Stimulated activated CD4-positive, alpha-beta T cell treated with anti-CD3 and anti-CD28 coated beads, Interleukin-12 subunit alpha, Interleukin-12 subunit beta, amount 100 ng/mL, for 24 hours (primary cell): ENCODE measurements around the gene MYL7.
"Not testable (repeated sequence)": the region's sequence is repeated elsewhere in the genome, so short reads cannot be mapped to it uniquely, and the experiment has no call there.

ENCODE experiments used
- DNase-seq, 2 experiments: peaks; one replicate each; pipeline ENCODE4 v3.0.0-alpha.2; 2020; ENCODE audit warnings: low read depth in 2 of 2

Gene MYL7

DNA sequence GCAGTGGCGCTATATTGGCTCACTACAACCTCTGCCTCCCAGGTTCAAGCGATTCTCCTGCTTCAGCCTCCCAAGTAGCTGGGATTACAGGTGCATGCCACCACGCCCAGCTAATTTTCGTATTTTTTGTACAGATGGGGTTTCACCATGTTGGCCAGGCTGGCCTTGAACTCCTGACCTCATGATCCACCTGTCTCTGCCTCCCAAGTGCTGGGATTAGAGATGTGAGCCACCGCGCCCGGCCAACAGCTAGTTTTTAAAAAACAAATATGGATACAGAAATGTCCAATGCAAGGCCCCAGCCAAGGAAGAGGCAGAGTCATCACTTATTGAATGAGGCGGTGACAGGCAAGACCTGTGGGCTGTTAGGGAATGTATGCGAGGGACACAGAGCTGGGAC, 30.8 kb upstream of the MYL7 start:
- not testable (repeated sequence) for DNase-seq

DNA sequence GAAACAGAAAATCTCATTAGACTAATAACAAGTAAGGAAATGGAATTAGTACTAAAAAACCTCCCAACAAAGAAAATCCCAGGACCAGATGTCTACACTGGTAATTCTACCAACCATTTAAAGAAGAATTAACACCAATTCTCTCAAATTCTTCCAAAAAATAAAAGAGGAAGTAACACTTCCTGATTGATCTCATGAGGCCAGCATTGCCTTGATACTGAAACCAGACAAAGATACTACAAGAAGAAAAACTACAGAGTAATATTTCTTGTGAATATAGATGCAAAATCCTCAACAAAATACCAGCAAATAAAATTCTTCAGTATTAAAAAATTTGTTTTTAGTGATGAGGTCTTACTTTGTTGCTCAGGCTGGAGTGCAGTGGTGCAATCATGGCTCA, 26.8 kb upstream of the MYL7 start:
- no peak for DNase-seq

DNA sequence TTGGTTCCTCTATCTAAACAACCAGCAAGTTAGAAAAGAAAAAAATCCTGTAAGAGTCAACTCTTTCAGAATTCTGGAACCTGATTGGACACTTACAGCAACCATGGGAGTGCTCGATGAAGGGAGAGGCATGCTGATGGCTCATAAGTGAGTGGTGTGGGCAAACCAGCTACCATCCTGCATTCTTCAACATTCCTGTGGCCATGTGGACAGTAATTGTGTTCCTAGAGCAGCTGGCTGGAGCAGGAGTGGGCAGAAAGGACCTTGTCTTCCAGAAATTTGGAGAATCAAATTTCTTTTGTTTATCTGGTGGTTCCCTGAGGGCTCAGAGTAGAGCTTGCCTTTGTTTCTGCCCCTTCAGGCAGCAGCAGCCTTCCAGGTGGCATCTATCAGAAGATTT, 22.5 kb upstream of the MYL7 start:
- DNase-seq: no peak

DNA sequence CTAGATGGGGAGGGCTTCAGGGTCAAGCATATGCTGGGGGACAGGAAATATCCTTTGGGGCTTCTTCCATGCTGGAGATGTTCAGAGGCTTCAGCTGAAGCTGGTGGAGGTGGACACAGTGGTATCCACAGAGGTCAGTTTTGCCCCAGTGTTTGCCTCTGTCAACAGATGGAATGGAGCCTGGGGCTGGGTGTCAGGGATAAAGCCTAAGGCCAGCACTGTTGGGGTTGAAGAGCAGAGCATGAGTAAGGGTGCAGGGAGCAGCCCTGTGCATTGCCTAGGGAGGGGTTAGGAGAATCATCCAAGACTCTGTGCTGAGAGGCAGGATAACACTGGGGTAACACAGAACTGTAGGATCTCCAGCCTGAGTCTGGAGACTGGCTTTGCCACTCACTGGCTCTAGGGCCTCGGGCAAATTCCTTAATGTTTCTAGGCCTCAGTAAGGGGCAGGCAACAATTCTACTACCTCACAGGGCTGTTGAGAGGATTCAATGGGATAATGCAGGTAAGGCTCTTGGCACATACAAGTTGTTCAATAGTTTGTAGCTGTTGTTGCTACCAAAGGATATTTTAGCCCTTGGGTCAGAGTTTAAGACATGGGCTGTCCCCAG, 21.8 kb upstream of the MYL7 start:
- no peak for DNase-seq

DNA sequence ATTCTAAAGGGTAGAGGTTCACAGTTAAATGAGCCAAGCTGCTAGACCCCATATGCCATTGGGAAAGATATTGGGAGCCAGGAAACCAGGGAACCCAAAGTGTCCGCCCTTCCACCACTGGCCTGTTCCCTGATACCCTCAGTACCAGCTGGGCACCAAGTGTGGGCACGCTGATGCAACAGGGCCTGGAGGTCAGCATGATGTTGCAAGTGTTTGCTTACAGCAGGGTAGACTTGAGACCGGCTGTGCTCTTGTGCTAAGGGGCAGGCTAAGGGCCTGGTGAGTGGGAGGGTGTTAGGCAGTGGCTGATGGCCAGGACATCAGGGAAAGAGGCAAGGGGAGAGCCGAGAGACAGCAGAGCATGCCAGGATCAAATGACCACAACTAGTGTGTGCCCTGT, 21.0 kb upstream of the MYL7 start:
- DNase-seq: no peak

DNA sequence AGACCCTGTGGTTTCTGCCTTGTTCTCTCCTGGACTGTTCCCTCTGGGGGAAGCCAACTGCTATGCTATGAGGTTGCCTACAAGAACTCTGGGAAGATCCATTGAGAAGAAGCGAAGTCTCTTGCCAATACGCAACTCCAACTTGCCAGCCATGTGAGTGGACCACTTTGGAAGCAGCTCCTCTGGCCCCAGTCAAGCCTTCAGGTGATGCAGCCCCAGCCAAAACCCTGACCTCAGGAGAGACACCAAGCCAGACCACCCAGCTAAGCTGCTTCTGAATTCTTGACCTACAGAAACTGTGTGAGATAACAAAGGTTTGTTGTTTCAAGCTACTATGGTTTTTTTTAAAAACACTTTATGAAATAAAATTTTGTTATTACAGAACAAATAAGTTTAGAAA, 20.2 kb upstream of the MYL7 start:
- no peak for DNase-seq

DNA sequence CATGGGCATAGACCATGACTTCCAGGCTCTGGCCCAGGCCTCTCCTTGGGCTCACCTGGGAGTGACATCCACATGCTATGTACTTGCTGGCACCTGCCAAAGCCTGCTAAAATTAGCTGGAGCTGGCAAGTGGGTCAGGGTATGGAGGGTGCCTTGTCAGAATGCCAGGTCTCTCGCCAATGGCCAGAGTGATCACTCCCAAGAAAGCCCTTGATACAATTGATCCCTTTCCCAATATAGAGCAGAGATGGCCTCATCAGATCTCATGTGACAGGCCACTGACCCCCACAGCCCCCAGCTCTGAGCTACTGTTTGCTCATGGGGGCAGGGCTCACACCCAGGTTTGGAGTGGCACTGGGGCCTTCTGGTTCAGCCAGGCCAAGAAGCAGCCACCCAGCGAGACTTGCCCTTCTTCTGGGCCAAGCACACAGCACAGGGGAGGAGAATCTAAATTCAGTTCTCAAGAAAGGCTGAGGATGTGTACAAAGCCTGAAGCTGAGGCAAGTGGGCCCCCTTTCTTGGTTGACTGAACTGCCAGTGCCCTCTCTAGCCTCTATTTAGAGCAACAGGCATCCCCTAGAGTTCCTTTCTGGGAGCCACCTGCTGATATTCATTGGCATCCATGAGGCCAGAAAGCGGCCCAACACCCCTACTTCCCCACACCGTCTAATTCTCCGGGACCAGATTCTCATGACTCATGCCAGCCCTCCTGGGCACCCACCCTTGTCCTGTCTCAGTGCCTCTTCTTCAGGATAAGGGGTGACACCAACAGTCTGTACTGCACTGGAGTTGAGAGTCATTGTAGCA, 18.9 kb upstream of the MYL7 start:
- no peak for DNase-seq

DNA sequence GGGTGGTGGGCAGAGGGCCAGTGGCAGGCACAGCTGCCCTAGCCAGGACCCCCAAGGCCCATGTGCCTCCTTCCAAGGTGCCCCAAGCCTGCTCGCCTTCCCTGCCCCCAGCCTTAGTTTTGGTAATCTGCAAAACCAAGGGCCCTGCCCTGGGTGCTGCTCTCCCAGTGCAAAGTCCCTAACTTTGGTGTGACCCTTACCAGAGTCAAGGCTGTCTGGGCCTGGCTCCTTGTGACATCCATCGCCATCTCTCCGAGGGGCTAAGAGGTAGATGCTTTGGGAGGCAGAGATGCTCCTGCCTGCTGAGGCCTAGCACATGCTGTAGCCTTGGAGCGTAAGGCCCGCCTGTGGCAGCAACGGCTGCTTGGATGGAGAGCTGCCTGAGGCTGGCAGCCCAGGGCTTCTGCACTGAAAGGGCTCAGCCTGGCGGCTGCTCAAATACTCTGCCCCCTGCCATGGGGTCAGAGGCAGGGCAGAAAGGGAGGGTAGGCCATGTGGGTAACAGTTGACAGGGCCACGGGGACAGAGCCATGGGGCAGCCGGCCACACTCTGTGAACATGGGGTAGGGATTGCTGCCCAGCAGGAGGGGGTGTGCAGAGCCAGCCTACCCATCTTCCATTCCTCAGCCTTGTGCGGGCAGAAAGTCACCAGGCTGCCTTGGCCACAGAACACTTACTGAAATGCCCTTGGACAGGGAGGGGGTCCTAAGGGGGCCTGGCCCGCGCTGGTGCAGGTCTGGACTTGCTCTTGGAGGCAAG, 17.9 kb upstream of the MYL7 start:
- DNase-seq: no peak

DNA sequence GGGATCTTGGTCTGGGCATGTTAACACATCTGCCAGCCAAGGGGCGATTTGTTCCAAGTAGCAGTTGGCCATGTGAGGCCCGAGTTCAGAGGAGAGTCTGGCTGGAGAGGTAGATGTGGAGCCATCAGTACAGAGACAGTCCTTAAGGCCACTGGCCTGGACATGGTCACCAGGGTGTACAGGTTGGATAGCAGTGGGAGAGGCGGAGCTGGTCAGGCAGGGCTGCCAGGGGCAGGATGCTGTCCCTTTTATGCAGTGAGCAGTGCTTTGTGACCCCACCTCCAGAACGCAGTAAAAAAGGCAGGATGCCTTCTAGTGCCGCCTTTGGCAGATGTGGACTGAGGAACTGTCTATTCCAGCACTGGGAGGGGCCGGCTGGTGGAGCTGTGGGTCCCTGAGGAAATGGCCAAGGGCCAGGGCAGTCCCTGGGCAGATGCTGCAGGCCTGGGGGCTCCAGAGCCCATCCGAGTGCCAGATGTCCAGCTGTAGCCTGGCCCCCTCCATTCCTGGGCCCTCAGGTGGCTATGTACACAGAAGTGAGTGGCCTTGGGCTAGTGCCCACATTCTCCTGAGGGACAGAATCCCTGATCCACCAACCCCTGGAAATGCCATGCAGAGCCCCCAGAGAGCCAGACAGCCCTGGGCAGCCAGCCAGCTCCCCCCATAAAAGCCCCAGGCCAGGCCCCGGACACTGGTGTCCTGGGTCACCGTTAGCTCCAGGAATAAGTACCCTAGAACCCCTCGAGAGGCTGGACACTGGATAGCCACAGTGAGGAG, 17.2 kb upstream of the MYL7 start:
- no peak for DNase-seq

DNA sequence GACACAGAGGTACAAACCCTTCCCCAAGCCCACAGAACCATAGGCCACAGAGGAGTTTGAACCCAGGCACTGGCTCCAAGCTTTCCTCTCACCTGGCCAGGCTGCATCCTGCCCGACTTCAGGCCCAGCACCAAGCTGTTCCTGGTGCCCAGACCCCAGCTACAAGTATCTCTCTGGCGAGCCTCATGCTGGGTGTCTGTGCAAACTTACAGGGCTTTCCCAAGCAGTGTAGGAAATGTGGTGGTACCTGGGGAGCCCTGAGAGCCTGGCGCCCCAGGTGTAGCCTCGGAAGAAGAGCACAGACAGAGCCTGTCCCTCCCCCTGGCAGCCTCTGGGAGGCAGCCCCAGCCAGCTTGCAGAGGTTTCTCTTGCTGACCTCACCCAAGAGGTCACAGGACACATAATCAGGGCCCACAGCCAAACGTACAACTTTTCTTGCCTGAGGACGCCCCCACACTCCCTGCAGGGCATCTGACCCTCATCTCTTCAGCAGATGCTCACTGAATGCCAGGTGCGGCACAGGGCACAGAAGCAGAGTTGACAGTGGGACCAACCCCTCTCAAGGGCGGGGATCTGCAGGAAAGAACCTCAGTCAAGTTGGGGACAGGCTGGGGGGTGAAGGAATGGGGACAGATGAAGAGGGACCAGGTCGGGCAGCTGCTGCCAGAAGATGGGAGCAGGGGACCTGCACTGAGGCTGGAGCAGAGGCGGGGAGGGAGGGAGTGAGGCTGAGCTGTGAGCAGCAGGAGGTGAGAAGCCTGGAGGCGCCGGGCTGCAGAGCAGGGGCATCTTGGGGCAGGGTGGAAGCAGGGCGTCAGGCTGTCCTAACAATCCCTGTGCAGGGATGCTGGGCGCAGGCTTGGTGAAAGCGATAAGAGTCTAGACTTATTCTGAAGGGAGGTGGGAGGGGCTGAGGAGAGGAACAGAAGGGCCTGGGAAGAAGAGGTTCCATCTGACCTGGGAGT, 16.3 kb upstream of the MYL7 start:
- no peak for DNase-seq

DNA sequence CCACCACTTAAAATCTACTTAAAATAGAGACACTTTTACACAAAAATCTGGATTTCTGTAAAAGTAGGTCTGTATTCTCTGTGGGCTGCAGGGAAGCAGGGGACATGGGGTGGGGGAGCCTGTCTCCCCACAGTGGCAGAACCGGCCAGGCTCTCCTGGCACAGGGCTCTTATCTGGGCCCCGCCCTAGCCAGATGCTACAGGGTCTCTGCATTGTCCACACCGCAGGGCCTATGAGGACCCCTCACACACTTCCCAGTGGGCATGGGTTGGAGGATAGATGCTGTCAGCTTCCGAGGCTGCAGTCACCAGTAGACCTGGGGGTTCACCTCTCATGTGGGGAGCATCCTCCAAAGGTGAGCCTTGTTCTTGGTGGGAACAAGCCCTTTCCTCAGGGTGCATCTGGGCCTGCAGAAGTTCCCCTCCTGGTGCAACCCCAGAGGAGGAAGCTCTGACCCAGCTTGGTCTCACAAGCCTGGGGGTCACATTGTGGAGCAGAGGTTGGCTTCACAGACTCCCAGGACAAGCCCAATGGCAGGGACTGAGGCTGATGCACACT, 15.4 kb upstream of the MYL7 start:
- no peak for DNase-seq

DNA sequence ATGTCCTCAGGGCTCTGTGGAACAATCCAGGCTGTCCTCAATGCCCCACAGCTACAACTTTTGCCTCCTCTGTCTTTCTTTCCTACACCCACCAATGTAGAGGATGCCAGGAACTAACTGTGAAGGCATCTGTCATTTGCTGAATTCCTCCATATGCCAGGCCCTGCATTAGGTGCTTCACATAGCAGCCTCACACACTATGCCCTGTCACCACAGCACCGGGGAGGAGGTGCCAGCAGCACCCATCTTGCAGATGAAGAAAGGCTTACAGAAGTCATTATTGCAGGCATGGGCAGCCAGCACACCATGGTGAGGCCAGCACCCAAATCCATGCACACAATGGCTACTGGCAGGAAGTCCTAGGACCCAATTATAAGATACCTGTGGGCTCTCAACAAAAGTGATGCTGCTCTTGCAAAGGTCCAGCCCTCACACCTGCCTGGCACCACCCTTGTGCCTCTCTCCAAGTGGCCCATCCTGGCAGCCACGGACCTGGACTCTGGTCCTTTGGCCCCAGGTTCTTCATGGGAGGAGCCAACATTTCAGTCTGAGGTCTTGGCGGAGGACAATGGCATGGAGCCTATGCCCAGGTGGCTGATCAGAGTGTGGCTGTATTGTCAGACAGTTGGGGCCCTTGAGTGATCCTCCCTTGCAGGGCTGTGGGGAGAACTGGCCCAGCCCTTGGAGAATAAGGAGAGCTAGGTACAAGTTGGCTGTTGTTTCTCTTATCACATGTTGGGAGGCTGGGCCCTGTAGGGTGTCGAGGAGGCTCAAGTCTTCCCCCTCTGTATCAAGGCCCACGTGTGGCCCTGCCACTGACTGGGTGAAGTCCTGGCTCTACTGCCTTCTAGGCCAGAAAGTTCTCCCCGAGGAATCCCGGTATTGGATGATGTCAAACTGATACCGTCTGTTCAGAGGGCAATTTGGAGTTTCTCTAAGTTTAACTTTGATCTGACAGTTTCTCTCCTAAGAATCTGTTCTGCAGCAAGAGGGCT, 14.4 kb upstream of the MYL7 start:
- DNase-seq: no peak

DNA sequence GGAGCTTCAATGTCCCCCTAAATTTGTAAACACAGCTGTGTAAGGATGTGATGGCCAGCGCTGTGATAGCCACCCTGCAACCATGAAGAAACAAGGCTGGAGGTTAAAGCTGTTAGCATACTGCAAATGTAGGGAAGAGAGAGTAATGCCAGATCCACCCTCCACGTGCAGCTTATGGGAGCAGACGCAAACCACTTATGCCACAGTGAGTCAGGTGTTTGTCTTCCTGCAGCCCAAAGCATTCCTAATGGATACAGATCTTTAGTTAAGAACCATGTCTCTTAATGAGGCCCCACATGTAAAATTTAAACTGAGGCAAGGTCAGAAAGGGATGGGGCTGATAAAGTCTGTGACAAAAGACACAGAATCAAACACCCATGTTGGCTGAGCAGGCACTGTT, 13.6 kb upstream of the MYL7 start:
- DNase-seq: no peak

DNA sequence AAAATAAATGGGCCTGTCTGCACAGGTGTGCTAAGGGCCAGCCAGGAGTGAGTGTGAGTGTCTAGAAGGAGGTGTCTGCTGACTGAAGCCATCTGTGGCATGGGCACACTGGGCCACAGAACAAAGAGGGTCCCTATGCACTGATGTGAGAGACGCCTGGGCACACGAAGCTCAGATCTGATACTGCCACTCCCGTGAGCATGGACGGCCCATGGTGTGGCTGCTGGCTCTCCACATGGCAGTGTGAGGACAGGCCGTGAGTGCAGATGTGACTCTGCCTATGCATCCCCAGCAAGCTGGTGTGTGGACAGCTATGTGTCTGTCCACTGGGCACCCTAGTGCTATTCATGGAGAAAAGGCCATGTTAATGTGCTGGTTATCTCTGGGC, 12.8 kb upstream of the MYL7 start:
- DNase-seq: no peak

DNA sequence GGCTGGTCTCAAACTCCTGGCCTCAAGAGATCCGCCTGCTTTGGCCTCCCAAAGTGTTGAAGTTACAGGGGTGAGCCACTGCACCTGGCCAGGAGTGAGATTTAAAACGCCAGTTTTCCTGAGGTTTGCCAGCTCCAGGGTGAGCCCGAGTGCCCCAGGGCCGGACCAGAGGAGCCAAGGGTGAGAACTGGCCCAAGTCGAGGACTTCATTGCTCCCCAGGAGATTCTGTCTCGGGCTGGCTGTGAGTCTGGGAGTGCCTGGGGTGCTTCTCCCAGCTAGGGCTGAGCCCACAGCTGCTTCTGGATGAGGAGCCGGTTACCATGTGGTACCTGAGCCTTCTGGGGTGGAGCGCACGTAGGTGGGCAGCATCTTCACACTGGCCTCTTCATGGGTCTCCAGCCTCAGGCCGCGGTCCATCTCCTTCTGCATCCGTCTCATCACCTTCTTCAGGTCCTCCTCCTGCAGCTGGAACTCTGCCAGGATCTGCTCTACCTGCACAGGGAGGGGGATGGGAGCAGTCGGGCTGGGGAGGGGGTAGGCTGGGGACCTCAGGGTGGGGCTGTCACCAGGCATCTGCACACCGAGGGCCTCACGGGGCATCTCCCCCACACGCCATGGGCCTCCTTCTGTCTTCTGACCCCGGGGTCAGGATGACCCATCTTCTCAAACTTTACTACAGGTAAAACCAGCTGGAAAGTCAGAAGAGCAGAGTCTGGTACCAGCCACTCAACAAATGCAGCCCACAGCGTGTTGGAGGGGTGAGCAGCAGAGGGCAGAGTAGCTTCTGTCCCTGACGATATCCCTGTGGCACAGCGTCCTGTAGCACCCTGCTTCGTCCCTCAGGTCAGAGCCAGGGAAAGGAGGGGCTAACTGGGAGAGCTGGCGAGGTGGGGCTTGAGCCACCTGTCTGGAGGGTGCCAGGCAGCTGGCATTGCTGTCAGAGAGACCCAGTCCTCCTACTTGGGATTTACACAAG, 12.1 kb upstream of the MYL7 start:
- no peak for DNase-seq

DNA sequence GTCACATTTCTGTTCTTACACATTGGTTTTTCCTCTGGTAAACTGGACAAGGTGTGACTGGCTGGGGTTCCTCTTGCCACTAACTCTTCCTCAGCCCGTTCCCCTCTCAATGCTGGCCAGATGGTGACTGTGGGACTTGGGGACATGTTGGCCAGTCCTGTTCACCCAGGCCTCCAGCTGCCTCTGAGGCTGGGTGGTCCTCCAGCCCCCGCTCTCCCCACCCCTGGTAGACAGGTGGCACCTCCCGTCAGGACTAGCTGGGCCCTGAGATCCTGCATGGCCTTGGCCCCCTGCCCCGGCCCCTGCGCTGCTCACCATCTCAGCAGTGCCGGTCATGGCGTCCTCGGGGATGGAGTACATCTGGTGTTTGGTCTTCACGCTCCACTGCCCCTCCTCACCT, 10.8 kb upstream of the MYL7 start:
- no peak for DNase-seq

DNA sequence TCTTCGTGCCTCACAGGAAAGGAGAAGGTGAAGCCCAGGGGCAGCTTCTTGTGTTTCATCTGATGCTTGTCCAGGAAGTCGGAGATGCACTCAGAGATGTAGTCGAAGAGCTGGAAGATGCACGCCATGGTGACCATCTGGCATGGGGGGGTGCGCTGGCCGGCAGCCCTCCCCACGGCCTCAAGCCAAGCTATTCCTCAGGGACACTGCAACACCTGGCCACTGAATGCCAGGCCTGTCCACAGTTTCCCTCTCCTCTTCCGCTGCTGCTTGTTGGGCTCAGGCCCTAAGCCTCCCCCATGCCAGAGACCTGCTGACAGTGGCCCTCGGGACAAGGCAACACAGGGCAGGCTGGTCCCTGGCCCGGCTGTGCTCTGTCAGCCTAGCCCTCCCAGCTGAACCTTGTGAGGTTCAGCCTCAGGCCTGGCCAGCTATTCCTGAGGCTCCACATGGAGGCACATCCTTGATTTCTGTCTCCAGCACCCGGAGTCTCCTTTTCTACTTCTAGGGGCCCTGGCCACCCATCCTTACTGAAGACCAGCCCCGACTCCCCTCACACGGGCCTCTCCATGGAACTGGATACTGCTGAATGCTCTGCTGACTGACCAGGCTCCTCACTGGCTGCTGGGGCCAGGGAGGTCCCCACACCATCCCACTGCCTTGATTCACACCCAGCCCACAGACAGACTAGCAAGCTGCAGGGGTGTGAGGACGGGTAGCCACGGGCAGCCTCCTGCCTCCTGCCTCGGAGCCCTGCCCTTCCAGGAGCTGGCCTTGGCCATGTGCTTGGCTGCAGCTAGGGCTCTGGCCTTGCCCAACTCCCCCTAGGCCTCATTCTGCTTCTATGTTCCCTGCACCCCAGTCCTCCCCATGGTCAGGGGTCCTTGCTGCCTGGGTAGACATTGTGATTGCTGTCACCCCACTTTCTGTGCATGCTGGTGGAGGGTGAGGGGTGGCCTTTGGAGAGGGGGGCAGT, 10.1 kb upstream of the MYL7 start:
- DNase-seq: no peak
